Midbrain (tissue), 1 donor: ENCODE data around the gene TBL1XR1.
"Not testable (repeated sequence)": the region's sequence is repeated elsewhere in the genome, so short reads cannot be mapped to it uniquely, and the experiment has no call there.

Experiments used
- DNase-seq: peaks from one replicate; lab custom pipeline; 2025; lab: John Stamatoyannopoulos, UW

The TBL1XR1 gene

DNA sequence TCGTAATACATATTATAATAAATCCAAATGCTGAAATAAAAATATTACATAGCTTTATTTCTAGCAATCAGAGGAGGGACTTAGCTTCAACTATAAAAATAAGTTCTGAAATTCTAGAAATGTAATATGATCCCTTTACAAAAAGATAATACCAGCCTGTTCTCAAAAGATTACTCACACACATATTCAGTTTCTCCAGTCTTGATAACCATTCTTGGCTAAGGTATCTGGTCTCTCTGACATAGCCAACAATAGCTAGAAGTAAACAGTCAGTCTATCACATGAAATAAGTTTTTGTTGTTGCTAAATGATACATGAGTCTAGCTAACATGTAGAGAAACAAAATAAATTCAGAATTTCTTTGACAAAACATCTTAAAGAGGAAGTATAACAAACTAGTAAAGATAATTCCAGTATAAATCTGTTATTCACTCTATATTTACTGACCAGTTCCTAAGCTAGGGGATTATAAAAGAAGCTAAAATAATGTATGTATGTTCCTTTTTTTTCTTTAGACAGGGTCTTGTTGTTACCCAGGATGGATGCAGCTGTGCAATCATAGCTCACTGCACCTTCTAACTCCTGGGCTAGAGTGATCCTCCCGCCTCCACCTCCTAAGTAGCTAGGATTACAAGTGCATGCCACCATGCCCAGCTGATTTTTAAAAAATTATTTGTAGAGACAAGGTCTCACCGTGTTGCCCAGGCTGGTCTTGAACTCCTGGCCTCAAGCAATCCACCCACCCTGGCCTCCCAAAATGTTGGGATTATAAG lies 170.6 kb downstream of the TBL1XR1 start:
- DNase-seq = no peak

DNA sequence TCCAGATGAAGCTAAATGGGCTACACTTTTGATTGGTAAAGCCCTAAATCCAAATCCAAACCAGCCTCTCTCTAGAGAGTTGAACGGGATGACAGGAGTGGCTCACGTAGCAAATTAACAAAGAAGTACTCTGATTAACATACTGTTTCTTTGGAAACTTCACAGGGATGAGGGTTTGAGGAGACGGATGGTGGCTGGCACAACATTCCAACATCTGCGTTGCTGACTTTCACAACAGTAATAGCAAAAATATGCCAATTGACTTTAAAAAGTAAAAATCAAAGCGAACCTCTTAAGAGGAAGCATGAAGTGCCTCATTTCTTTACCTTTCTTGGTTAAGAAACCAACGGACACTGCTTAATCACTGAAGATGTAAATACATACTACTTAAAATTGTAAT lies 181.4 kb downstream of the TBL1XR1 start:
- DNase-seq = no peak

DNA sequence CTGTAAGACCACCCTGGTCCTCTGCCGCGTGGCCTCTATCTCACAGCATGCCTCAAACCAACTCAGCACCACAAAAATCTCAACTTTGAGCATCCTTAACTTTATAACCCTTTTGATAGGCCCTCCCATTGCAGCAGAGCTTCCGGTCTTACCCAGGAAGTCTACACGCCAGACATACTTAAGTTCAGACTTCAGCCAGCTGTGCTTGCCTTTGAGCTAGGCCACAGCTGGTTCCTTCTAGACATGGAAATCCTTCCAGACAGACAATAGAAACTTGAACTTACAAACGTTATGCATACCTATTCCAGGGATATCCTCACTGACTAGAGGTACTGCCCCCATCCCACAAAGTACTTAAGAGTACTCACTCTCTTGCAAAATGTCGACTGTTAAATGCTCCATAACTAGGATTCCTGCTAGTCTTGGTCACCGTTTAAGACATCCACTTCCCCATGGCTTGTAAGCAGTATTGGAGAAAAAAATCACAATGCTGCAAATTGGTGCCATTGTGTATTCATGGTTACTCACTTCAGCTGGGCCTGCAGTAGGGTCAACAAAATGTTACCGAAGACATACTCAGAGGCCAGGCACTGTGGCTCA lies 183.5 kb downstream of the TBL1XR1 start:
- no peak for DNase-seq

DNA sequence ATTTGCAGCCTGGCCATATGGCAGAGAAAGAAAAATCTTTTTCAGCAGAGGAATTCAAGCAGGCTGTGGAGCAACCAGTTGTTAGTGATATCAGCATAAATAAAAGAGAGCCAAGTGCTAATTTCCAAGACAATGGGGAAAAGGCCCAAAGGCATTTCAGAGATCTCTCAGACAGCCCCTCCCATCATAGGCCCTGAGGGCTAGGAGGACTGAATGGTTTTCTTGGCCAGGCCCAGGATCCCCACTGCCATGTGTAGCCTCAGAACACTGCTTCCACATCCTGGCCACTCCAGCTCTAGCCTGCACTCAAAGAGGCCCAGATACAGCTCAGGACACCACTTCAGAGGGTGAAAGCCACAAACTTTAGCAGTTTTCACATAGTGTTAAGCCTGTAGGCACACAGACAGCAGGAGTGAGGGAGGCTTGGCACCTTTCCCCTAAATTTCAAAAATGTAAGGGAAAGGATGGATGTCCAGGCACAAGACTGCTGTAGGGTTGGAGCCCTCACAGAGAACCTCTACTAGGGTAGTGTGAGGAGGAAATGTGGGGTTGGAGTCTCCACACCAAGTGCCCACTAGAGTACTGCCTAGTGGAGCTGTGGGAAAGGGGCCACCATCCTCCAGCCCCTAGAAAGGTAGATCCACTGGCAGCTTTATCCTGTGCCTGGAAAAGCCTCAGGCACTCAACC lies 191.4 kb downstream of the TBL1XR1 start:
- no peak for DNase-seq

DNA sequence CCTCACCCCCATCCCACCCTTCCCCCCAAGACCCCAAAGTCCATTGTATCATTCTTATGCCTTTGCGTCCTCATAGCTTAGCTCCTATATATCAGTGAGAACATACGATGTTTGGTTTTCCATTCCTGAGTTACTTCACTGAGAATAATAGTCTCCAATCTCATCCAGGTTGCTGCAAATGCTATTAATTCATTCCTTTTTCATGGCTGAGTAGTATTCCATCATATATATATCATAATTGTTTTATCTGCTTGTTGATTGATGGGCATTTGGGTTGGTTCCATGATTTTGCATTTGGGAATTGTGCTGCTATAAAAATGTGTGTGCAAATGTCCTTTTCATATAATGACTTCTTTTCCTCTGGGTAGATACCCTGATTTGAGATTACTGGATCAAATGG lies 197.1 kb downstream of the TBL1XR1 start:
- not testable (repeated sequence) for DNase-seq

DNA sequence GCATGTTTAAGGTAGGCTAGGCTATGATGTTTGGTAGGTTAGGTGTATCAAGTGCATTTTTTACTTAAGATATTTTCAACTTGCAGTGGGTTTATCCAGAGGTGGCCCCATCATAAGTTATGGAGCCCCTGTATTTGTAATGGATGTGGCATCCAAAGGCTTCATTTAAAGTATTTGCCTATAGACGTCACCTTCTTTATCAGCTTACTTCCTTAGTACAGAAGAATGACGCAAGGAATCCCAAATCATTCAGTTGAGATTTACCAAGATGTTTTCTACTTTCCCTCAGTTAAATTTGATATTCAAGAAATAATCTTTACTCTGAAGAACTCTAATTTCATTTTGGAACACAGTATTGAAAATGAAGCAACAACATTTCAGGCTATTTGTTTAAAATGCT lies 201.3 kb downstream of the TBL1XR1 start:
- DNase-seq = no peak

DNA sequence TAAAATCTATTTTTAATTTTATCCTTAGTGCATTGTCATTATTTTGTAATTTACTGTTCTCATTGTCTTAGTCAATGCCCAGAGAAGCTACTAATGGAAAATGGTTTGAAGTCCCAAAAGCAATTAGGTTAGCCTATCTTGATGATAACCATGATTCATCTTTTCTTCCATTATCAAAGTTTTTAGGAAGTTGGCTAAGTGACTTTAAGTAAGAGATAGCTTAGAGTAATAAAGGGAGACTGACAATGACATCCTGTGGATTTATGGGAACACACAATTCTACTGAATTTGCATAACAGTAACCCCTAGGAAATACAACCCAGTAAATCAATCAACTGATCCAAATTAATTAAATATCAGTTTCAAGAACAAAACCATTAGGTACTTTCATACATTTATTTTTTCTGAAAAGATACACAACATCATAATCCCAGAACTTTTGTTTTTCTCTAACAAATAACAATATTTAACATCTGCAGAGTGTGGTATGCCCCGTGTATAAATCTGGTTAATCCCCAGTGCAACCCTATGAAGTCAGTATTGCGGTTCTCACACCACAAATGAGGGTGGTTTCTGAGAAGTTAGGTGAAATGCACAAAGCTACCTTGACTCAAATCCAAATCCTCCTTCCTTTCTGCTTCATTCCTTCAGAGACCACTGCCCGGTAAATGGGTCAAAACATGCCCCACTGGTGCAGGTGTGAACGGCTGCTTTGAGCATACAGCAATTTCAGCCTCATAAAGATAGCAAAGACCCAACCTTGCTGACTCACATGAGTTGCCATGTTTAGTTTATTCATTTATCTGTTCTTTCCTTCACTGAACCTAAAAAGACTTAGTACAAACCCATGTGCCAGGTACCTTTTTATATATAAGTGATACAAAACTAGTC lies 202.1 kb downstream of the TBL1XR1 start:
- DNase-seq = no peak

DNA sequence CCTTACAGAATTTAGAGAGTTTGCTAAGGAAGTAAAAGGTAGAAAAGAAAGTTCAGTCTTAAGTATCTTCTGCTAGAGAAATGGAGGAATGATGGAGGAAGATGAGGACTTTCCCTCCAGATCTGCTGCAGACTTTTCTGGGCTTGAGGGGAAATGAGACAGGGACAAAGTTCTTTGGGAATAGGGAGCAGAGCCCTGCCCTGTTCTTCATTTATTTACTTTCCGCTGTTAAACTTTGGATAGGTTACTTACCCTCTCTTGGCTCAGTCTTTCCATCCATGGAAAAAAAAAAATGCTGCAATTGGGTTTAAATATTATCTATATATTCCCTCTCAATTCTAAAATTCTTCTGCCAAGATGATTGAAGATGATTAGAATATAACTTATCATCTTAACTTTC lies 202.9 kb downstream of the TBL1XR1 start:
- no peak for DNase-seq

DNA sequence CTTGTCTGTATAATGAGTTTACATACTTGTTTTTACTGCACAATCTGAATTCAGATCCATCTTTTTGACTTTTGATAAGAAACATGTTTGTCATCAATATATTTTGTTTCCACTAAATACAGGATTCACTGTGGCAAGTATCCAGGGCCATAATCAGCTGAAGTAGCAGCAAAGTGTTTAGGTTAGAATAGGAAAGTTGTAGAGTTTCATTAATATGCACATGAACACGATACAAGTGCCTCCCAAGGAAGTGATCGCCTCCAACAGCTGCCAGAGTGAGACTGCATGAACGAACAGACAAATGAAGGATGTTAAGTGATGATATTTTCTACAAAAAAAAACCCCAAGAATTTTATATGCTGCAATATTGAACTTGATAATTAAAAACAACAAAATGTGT lies 204.3 kb downstream of the TBL1XR1 start:
- DNase-seq = no peak

DNA sequence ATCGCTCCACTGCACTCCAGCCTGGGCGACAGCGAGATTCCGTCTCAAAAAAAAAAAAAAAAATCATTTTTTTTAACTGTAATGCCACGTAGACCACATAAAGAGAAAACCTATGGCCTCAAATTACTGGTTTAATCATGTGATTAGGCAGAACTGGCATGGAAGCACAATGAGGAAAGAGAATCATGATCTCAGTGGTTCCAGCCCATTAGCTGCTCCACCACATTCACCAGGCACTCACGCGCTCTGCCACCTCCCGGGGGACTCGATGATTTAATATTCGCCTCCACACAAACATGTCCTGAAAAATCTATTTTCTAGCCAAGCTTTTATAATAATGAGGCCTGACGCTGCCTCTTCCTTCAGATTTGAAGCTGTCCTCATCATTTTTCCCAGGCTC lies 204.7 kb downstream of the TBL1XR1 start:
- DNase-seq = no peak

DNA sequence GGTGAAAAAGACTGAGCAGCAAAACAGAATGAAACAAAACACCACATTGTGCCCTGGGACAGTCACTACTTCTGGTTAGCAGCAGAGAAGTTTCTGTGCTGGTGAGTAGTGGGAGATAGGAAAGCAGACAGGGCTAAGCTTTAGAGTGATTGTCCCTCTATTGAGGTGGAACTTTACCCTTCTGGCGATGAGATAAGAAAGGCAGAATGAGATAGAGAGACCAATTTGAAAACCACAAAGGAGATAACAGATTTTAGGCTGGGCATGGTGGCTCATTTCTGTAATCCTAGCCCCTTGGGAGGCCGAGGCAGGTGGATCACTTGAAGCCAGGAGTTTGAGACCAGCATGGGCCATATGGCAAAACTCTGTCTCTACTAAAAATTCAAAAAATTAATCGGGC lies 208.5 kb downstream of the TBL1XR1 start:
- DNase-seq = no peak

DNA sequence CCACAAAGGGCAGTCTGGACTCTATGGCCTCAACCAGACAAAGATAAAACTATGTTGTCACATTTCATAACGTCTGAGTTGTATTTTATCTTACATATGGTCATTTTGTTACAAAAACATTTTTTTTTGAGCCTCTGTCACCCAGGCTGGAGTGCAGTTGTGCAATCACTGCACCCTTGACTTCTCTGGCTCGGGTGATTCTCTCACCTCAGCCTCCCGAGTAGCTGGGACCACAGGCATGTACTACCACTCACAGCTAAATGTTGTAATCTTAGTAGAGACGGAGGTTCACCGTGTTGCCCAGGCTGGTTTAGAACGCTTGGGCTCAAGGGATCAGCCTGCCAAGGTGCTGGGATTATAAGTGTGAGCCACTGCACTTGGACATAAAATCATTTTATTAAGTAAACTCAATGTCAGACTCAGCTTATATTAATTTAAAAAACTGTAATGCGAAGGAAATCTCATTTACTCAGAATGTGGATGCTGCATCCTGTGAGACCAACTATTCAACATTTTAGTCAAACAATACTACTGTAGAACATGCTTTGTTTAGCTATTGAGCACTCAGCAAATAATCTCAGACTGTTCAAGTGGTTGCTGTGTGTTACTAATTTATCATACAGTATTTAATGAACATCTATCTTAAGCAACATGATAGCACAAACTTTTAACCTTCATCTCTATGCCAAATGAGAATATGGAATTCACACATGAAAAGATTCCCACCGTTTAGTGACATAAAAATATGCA lies 209.2 kb downstream of the TBL1XR1 start:
- no peak for DNase-seq

DNA sequence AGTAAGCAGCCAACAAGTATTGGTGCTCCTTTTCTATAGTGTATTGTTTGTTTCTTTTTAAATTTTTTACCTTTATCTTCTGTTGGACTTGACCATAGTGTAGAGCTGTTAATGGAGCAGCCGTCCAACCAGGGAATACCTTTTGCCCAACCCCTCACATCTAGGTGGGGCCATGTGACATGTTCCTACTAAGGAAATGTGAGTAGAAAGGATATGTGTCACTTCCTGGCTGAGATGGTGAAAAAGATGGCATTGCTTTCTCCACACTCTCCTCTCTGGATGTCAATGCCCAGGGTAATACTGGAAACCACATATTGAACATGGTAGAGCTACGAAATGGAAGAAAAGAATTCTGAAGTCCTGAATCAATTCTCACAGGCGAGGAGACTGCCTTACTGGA lies 218.8 kb downstream of the TBL1XR1 start:
- DNase-seq = no peak

DNA sequence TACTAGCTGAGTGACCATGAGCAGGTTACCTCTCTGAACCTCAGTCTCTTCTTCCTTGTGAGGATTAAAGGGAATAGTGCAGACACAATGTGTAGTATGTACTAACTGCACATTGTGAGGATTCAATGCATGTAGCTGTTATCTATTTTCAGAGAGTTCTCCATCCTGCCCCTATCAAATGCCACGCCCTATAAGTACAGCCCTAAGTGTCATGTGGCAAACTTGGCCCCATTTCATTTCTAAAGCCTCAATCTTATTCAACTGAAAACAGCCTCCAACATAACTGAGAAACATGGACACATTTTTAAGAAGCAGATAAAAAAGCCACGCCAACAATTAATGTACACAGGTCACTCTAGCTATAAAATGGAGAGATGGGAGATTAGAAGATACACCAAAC lies 220.0 kb downstream of the TBL1XR1 start:
- DNase-seq = no peak

DNA sequence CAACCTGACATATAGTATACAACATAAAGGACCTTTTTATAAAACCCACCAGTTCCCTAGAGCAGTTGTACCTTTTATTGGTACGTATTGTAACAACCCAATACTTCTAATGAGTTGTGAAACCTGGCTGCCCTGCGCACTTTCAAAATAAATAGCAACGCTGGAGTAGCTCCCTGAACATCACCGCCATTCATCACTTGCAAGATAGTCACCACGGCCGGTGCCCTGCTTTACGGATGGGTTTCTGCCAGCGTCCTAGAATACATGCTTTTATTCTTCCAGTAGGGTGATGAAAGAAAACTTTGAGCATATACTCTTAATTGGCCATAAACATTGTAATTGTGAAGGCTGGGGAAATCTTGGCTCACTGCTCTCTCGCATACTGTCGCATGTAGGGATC lies 220.7 kb downstream of the TBL1XR1 start:
- DNase-seq = no peak

DNA sequence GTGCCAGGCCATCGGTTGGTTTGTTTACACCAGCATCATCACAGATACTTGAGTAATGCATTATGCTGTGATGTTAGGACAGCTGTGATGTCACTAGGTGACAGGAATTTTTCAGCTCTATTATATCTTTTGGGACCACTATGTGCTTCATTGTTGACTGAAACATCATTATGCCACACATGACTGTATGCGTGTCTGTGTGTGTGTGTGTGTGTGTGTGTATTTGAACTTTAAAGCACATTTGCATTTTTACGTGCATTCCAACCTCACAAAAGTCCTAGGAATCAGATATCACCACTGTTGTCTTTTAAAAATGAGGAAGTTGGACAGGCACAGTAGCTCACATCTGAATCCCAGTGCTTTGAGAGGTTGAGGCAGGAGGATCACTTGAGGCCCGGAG lies 223.0 kb downstream of the TBL1XR1 start:
- no peak for DNase-seq

DNA sequence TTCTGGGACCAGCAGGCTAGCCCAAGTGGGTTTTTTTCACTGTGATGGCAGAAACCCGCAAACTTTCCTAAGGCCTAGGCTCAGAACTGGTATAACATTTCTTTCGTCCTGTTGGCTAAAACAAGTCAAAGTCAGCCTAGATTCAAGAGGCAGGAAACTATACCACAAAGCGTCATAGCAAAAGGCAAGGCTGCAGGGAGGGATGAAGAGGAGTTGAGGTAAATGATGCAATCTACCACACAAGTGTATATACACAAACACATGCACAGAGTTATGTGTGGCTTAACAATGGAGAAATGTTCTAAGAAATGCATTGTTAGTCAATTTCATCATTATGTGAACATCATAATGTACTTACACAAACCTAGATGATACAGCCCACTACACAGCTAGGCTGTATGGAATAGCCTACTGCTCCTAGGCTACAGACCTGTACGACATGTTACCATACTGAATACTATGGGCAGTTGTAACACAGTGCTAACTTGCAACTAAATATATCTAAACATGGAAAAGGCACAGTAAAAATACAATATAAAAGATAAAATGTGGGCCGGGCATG lies 225.6 kb downstream of the TBL1XR1 start:
- DNase-seq = no peak

DNA sequence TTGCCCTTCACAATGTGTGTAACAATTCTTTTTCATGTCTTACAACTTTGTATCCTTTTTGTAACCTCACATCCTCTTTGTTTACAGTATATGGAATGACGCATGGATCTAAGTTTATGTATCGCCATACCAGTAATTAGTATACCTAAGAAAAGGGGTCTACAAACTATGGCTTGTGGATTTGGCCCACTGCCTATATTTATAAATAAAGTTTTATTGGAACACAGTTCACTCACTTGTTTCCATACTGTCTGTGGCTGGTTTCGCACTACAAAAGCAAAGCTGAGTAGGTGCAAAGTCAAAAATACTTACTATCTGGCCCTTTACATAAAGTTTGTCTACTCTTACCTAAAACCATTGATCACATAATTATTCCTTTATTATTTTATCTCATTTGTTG lies 226.5 kb downstream of the TBL1XR1 start:
- no peak for DNase-seq

DNA sequence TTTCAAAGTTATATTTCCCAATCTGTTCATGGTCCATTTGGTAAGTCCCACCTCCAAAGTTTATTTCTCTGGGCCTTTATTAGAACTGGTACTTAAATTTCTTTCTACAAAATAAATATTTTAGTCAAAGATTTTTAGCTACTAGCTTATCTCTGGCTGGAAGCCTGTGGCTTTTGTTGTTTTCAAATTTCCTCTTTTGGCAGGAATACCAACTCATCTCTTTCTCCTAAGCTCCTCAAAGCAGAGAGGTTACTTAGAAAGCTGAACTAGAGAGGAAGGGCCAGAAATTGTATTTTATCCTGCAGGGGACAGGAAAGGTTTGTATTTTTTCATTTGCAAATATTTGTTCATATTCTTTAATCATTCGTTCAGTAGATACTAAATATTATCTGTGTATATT lies 227.8 kb downstream of the TBL1XR1 start:
- DNase-seq = no peak
